ENCODE measurements around the gene CCL13.

The CCL13 gene

DNA sequence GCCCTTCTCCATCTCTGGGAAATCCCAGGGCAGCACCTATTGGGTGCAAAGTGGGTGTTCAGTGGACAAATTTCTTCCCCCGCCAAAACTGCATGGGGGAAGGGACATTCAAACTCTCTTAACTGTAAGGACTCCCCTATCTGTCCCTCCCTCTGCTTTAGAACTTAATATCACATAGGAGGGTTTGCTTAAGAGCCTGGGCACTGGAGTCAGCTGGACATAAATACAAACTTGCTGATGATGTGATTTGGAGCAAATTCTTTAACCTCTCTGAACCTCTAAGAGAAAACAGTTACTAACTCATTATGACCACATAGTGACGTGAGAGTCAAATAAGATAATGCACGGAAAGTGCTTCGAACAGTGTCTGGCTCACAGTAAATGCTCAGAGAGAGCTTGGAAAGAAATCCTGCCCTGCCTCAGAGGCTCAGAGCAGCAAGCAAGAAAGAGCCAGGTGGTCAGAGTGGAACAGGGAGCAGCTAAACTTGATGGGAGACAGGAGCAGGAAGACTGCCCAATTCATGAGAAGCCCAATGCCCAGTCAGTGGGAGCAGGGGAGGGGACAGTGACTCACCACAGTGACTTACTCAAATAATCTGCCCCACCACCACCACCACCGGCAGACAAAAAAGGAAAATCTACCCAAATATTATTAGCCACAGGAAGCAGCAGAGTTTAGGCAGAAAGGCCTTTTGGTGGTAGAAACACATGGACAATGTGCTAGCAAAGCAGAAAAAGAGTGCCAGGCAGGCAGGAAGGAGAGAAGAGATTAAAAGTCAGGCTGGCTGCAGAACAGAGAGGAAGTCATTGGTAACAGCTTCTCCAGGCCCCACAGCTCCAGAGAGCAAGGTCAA, 30.6 kb downstream of the CCL13 start:
- no peak for DNase-seq

DNA sequence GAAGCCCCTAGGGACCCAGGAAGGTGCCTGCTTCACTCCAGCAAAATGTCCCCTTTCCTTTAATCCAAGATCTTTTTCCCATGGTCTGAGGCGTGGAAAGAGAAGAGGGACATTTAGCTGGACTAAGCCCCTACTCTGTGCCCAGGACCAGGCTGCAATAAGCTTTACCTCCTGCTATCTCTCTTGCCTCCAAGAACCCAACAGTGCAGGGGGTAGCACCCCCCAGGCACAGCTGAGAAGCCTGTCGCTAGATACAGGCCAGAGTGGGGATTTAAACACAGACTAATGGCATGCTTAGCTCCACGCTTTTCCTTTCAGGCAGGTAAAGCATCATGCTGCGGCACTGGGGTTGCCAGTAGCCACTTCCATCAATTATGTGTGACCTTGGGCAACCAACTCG, 31.3 kb downstream of the CCL13 start:
- DNase-seq, result no peak

GRCh38 chr17:34389126-34389750, 33.0 kb downstream of the CCL13 start:
- no peak for DNase-seq

DNA sequence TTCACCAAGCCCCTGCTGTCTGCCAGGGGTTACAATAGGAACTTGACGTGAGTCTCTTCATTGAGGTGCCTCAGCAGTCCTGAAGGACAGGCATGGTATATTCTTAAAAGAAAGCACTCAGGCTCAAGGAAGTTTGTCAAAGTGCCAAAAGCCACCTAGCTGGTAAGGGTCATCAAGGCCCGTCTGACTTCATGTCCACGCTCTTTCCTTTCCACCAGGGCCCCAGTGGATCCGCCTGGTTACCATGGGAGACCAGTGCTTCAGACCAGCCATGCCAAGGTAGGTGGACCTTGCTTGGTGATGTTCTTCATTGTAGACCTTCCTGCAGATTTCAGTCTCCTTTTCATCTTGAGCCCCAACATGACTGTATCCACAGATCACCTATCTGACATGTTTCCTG, 34.4 kb downstream of the CCL13 start:
- no peak for DNase-seq

- DNase-seq, result no peak
Measured at GRCh38 chr17:34391241-34391640, 35.0 kb downstream of the CCL13 start.

DNA sequence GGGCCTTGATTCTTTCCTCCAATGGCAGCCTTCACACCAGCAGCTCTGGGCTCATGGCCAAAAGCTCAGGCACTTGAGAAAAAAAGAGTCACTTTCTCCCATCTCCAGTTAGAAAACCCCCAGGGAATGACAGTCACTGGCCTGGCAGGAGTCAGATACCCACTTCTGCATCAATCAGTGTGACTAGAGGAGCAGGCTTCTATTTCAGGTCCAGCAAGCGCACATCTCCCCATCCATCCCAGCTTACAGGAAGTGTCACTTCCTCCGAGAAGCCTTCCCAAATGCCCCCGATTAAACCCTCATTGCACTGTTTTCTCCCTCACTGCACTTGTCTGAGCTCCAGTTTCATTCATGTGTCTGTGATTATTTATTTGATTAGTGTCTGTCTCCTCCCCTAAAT, 37.1 kb downstream of the CCL13 start:
- peak; percentile 92 for DNase-seq

- no peak for DNase-seq
Measured at GRCh38 chr17:34397265-34397664, 41.0 kb downstream of the CCL13 start.

DNA sequence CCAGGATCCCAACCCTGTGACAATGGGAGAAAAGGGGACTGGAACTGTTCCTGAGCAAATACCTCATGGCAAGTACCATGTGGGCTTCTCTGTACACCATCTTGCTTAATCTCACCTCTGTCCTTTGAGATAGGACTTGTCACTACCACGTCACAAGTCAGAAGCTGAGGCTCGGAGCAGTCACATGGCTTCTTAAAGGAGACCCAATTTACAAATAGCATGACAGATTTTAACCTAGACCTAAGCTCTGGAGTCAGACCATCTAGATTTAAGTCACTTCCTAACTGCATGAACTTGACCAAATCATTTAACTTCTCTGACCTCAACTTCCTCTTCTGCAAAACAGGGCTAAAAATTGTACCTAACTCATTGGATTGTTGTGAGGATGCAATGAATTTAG, 42.7 kb downstream of the CCL13 start:
- no peak for DNase-seq

- no peak for DNase-seq
Measured at GRCh38 chr17:34399725-34400124, 43.4 kb downstream of the CCL13 start.

- DNase-seq, result no peak
Measured at GRCh38 chr17:34400301-34400931, 44.1 kb downstream of the CCL13 start.

GRCh38 chr17:34401165-34401564, 44.9 kb downstream of the CCL13 start:
- DNase-seq, result peak; percentile 81

- no peak for DNase-seq
Measured at GRCh38 chr17:34403006-34403405, 46.7 kb downstream of the CCL13 start.

GRCh38 chr17:34406226-34406625, 49.9 kb downstream of the CCL13 start:
- DNase-seq, result no peak

Data from NCI-H2171 treated with DMSO at 0.1 percent for 48 hours (cell line).